Endodermal cell (in vitro differentiated cells): ENCODE results near the gene TMEM259. TPM values are rescaled to one million over a fixed set of nuclear protein-coding genes. Genes with fewer than 3 reads are reported as not detected.

ENCODE experiments used
- DNase-seq: peaks from one replicate; pipeline ENCODE4 v3.0.0-alpha.2; 2017
- H3K27ac ChIP-seq: 2 replicates; pipeline ENCODE4 v1.5.1; 2013; ENCODE audit warnings: mild to moderate bottlenecking, low read depth, low read length, moderate library complexity
- H3K27me3 ChIP-seq: 2 replicates; pipeline ENCODE4 v1.6.1; 2013; ENCODE audit warnings: mild to moderate bottlenecking, low read length, moderate library complexity; ENCODE audit not compliant: insufficient read depth, control insufficient read depth, poor library complexity, severe bottlenecking
- H3K36me3 ChIP-seq: 2 replicates; pipeline ENCODE4 v1.7.0; 2013; ENCODE audit warnings: mild to moderate bottlenecking, low read length, moderate library complexity; ENCODE audit not compliant: control insufficient read depth, insufficient read depth
- H3K4me1 ChIP-seq: one replicate; pipeline ENCODE4 v1.7.0; 2013; ENCODE audit warnings: low read length; ENCODE audit not compliant: control insufficient read depth, insufficient read depth
- H3K4me3 ChIP-seq: 2 replicates; pipeline ENCODE4 v1.5.1; 2013; ENCODE audit warnings: mild to moderate bottlenecking, low read length, moderate library complexity
- H3K9ac ChIP-seq: 2 replicates; pipeline ENCODE4 v1.6.1; 2013; ENCODE audit warnings: mild to moderate bottlenecking, low read length, moderate library complexity; ENCODE audit not compliant: poor library complexity, severe bottlenecking; ENCODE audit errors: extremely low read depth
- H3K9me3 ChIP-seq: 2 replicates; pipeline ENCODE4 v1.6.1; 2013; ENCODE audit warnings: mild to moderate bottlenecking, low read length, moderate library complexity; ENCODE audit not compliant: control insufficient read depth
- H3K27ac Mint-ChIP-seq: 2 replicates; pipeline ENCODE4 v1.8.0; 2020; ENCODE audit warnings: mixed read lengths
- H3K27me3 Mint-ChIP-seq: 2 replicates; pipeline ENCODE4 v1.8.0; 2021; ENCODE audit warnings: mild to moderate bottlenecking, mixed read lengths; ENCODE audit not compliant: insufficient read depth
- H3K36me3 Mint-ChIP-seq: 2 replicates; pipeline ENCODE4 v1.8.0; 2020; ENCODE audit warnings: low read depth, mixed read lengths
- H3K4me1 Mint-ChIP-seq: 2 replicates; pipeline ENCODE4 v1.8.0; 2020; ENCODE audit warnings: mixed read lengths
- H3K4me3 Mint-ChIP-seq: 2 replicates; pipeline ENCODE4 v1.8.0; 2020; ENCODE audit warnings: mild to moderate bottlenecking, moderate library complexity, mixed read lengths
- H3K9me3 Mint-ChIP-seq: 2 replicates; pipeline ENCODE4 v1.8.0; 2020; ENCODE audit warnings: mild to moderate bottlenecking, mixed read lengths
- CTCF ChIP-seq: fragments of 200-600 bp; sonication (generic); conservative IDR thresholded peaks from 2 replicates; pipeline ENCODE4 v1.5.0; 2021; ENCODE audit warnings: antibody characterized with exemption, mild to moderate bottlenecking
- WGBS, 2 experiments: methylation state at CpG; one replicate each; pipeline versions ENCODE4 v1.1.5 to v1.1.7; 2013; ENCODE audit warnings: missing lambda C conversion rate in 2 of 2, mixed read lengths in 1 of 2; ENCODE audit not compliant: insufficient coverage in 1 of 2, insufficient read length in 1 of 2; 5-methylcytosine and 5-hydroxymethylcytosine counted together
- total RNA-seq, 2 donors: library from RNA; stranded (reverse); fragmentation: NEBNext Ultra II Directional in 1 of 2; extraction: Animal tissue kit (Norgen Biotek cat#: 25700) in 1 of 2; gene quantifications; 2 replicates in 1 of 2; 3 replicates in 1 of 2; pipeline ENCODE4 v1.2.1, GENCODE V29; 2021

Gene TMEM259
- total RNA-seq, 2 donors from 2014 or later = 157 to 176 TPM

DNA sequence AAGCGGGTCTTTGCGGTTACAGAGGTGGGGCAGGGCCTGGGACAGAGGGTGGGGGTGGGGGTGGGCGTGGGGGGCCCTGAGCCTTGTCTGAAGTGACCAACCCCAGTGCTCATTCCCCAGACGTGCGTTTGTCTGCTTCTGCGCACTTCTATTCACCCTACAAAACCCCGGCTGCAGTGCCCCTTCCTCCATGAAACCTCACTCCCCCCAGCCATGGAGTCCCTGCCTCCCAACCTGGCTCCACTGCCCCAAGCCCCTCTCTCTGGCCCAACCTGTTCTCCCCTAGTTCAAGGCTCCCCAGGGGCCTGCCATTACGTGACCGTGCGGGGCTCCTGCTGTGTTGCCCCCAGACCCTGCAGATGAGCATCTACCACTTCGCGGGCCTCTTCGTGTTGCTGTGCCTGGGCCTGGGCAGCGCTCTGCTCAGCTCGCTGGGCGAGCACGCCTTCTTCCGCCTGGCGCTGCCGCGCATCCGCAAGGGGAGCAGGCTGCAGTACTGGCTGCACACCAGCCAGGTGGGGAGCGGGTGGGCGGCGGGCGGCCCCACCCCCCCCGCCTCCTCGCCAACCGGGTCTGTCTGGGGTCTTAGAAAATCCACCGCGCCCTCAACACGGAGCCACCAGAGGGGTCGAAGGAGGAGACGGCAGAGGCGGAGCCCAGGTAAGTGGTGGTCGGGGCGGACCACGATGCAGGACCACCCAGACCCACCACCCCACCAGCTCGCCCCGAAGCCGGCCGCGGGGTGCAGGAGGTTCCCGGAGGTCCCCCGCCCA lies 12.5 kb downstream of the TMEM259 start:
- H3K4me3 Mint-ChIP-seq = no peak overlapping the region
- H3K27me3 ChIP-seq = no peaks in the 10 kb centered on the region
- no peak for TF ChIP-seq CTCF
- H3K4me1 Mint-ChIP-seq = no peaks in the 10 kb centered on the region
- H3K9me3 Mint-ChIP-seq = peaks cover 8% of the 10 kb centered on the region
- H3K36me3 Mint-ChIP-seq = peaks cover 13% of the 10 kb centered on the region
- no peak overlapping the region for H3K4me3 ChIP-seq
- no peak overlapping the region for H3K9ac ChIP-seq
- H3K36me3 ChIP-seq = peaks cover 7% of the 10 kb centered on the region
- WGBS, 2 experiments = 94 to 95% methylated on average over 31 to 42 of the region's 45 CpGs
- H3K27me3 Mint-ChIP-seq = no peaks in the 10 kb centered on the region
- H3K9me3 ChIP-seq = no peaks in the 10 kb centered on the region
- DNase-seq = no peak
- H3K27ac ChIP-seq = no peak overlapping the region
- no peaks in the 10 kb centered on the region for H3K4me1 ChIP-seq
- H3K27ac Mint-ChIP-seq = no peak overlapping the region

- Mint-ChIP-seq H3K9me3 (peaks cover 8% of the 10 kb centered on the region), H3K27ac (no peak overlapping the region), H3K27me3 (peaks cover 1% of the 10 kb centered on the region), H3K36me3 (peaks cover 13% of the 10 kb centered on the region), H3K4me1 (no peaks in the 10 kb centered on the region), H3K4me3 (no peak overlapping the region)
- Histone ChIP-seq H3K4me3 (no peak overlapping the region), H3K27ac (no peak overlapping the region), H3K27me3 (peaks cover 2% of the 10 kb centered on the region), H3K9ac (no peak overlapping the region), H3K36me3 (no peaks in the 10 kb centered on the region), H3K4me1 (no peaks in the 10 kb centered on the region), H3K9me3 (no peaks in the 10 kb centered on the region)
- TF ChIP-seq CTCF = no peak
- DNase-seq = no peak
- WGBS, 2 experiments = 94 to 98% methylated on average over 44 to 73 of the region's 73 CpGs
These were observed 13.3 kb downstream of the TMEM259 start for GRCh38 chr19:1007399-1008251.

DNA sequence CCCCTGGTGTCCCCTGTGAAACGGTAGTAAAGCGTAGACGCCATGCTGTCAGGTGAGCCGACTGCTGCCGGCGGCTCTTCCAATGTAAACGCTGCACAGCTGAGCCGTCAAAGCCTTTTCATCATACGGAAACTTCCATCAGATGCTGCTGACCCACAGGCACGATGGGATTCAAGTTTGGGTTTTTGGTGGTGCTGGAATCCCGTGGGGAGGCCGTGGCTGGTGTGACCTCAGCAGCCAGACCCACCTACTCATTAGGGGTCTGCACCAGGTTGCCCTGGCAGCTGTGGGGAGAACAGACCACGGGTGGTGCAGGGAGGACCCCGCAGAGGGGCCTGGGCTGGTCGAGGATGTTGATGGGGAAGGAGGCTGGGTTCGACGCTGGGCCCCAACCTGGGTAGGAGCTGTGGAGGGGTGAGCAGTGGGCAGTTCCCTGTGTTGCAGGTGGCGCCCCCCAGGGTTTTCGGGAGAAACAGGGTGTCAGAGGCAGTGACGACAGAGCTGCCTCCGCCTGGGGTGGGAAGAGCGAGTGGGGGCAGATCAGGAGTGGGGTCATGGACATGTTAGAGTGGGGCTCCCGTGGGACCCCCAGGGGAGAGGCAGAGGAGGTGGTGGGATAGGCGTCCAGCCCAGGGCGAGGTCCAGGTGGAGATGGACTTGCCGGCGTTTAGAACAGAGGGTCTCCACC lies 14.1 kb downstream of the TMEM259 start:
- no peak overlapping the region for H3K27ac ChIP-seq
- H3K36me3 Mint-ChIP-seq = peaks cover 13% of the 10 kb centered on the region

More for the DNA sequence above, 14.1 kb downstream of the TMEM259 start:
- Histone ChIP-seq H3K27me3 (peaks cover 5% of the 10 kb centered on the region), H3K4me1 (no peaks in the 10 kb centered on the region), H3K9ac (no peak overlapping the region), H3K4me3 (no peak overlapping the region), H3K36me3 (no peaks in the 10 kb centered on the region), H3K9me3 (no peaks in the 10 kb centered on the region)
- H3K4me3 Mint-ChIP-seq = no peak overlapping the region
- H3K27ac Mint-ChIP-seq = no peak overlapping the region
- no peak for DNase-seq
- WGBS, 2 experiments = 88 to 90% methylated on average over 18 to 27 of the region's 27 CpGs
- peaks cover 8% of the 10 kb centered on the region for H3K9me3 Mint-ChIP-seq
- no peaks in the 10 kb centered on the region for H3K4me1 Mint-ChIP-seq
- peaks cover 5% of the 10 kb centered on the region for H3K27me3 Mint-ChIP-seq
- no peak for TF ChIP-seq CTCF
